ENCODE data around the gene CYP2W1. TPM values are rescaled to one million over a fixed set of nuclear protein-coding genes. Genes with fewer than 3 reads are reported as not detected.

The CYP2W1 gene
- total and polyA plus RNA-seq, 8 donors: 0.12 to 0.76 (median 0.35) TPM; not detected in 1

DNA sequence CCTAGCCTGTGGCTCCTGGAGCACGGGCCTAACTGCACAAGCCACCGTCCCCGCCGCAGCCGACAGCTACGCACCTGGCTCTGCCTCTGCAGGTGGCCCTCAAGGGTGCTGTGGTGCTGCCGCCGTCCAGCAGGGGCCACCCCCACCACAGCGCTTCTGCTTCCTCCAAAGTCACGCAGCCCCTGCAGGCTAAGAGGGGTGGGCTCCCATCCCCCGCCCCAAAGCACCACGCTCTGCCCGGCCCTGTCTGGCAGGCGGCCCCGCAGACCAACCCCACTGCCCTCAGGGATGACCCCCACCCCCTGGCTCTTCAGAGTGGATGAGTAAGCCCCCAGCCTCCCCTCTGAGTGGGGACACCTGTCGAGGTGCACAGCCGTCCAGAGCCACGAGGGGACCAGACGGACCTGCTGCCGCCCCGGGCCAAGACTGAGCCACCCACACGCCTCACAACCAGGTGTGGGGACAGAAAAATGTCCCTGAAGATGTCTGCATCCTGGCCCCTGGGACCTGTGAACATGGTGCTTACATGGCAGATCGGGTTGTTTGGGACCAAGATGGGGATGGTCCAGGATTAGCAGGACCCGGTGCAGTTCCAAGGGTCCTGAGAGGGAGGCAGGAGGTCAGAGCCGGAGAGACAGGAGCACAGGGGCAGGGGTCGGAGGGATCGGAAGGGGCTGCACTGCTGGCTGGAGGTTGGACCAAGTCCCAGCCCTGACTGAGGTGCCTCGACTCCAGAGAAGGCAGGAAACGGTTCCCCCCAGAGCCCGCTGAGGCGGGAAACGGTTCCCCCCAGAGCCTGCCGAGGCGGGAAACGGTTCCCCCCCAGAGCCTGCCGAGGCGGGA is 19.5 kb upstream of the CYP2W1 start:
- peak in 3 of 6 donors; percentile 38 to 68 (median 56) for DNase-seq
- 21 to 24% methylated on average over 32 to 37 of the region's 37 CpGs for WGBS, 2 donors
- intact Hi-C loops (cut with DNase I): no loop called here
- no peak for FAIRE-seq
- Histone ChIP-seq H3K4me3 (no peak overlapping the region), H3K4me1 (no peaks in the 10 kb centered on the region), H3K27me3 (no peaks in the 10 kb centered on the region), H3K27ac (no peak overlapping the region), H3K36me3 (peaks cover 0 to 21% (median 17%) of the 10 kb centered on the region in 3 donors), H3K9me3 (no peaks in the 10 kb centered on the region)
- TF ChIP-seq, protein P1, sequence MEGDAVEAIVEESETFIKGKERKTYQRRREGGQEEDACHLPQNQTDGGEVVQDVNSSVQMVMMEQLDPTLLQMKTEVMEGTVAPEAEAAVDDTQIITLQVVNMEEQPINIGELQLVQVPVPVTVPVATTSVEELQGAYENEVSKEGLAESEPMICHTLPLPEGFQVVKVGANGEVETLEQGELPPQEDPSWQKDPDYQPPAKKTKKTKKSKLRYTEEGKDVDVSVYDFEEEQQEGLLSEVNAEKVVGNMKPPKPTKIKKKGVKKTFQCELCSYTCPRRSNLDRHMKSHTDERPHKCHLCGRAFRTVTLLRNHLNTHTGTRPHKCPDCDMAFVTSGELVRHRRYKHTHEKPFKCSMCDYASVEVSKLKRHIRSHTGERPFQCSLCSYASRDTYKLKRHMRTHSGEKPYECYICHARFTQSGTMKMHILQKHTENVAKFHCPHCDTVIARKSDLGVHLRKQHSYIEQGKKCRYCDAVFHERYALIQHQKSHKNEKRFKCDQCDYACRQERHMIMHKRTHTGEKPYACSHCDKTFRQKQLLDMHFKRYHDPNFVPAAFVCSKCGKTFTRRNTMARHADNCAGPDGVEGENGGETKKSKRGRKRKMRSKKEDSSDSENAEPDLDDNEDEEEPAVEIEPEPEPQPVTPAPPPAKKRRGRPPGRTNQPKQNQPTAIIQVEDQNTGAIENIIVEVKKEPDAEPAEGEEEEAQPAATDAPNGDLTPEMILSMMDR (IDR thresholded peaks at IDR 0.05): no peak
- peak in 3 of 4 donors; percentile 9 to 23 (median 22) for ATAC-seq

DNA sequence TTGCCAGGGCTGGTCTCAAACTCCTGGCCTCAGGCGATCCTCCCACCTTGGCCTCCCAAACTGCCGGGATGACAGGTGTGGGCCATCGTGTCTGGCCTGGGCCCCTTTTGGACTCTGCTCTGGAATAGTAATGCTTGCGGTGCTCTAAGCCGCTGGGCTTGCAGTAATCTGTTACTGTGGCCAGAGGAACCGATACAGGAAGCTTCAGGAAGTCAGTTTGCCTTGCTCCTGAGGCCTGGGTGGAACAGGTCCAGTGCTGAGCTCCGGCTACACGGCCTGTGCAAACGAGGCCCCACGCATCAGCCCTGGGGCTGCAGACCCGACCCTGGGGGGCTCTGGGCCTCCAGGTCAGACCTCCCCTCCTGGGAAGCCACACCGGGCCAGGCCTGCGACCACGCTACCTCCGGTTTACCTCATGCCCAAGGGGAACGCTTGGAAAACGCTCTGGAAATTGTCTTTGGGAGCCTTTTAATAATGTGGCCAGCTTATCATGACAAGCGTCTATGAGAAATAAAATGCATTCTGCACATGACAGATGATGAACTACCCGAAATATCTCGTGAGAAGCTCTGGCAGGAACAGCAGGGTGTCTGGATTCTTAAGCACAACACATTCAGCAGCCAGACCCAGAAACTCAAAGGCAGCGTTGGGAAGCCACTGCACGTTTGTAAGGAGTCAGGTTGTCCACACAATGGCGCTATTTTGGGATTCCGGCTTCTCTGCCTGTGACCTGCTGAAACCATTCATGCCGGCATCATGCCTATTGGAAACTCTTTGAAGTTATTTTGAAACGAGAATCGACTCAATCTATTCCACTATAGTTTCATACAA is 18.4 kb upstream of the CYP2W1 start:
- DNase-seq: peak in 3 of 6 donors; percentile 36 to 67 (median 60)
- 45 to 50% methylated on average over 27 of the region's 27 CpGs for WGBS, 2 donors
- no peak for FAIRE-seq
- intact Hi-C loops (cut with DNase I): no loop called here
- Histone ChIP-seq H3K4me3 (no peak overlapping the region), H3K36me3 (peaks cover 0 to 33% (median 24%) of the 10 kb centered on the region in 3 donors), H3K9me3 (no peaks in the 10 kb centered on the region), H3K4me1 (no peaks in the 10 kb centered on the region), H3K27ac (no peak overlapping the region), H3K27me3 (no peaks in the 10 kb centered on the region)
- TF ChIP-seq, protein P1 (IDR thresholded peaks at IDR 0.05): no peak
- ATAC-seq: peak in 3 of 4 donors; percentile 34 to 54 (median 43)

DNA sequence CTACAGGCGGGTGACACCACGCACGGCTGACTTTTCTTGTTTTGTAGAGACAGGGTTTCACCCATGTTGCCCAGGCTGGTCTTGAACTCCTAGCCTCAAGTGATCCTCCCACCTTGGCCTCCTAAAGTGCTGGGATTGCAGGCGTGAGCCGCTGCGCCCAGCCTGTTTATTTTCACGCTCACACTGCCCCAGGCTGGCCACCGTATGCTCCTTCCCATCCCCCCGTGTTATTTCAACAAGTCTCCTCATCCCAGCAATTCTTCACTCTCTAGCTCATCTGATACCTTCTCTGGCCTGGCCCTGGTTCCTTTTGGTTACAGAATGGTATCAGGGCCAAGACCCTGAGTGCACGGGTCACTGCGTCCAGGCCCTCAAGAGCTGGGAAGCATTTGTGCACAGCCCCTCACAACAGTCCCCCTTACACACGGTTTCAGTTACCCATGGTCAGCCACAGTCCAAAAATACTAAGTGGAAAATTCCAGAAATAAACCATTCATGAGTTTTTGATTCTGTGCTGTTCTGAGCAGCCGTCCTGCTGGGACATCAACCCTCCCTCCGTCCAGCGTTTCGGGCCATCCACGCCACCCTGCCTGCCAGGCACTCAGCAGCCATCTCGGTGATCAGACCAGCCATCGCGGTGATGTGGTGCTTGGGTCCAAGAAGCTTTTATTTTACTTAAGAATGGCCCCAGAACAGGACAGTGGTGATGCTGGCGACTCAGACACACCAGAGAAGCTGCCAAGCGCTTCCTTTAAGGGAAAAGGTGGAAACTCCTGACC is 16.5 kb upstream of the CYP2W1 start:
- no peak overlapping the region for H3K27ac ChIP-seq
- 84 to 88% methylated on average over 22 of the region's 22 CpGs for WGBS, 2 donors
- H3K36me3 ChIP-seq: peaks cover 0 to 33% (median 24%) of the 10 kb centered on the region in 3 donors
- FAIRE-seq: no peak
- intact Hi-C loops (cut with DNase I): no loop called here
- H3K4me1 ChIP-seq: no peaks in the 10 kb centered on the region
- H3K4me3 ChIP-seq: no peak overlapping the region
- peak in 3 of 6 donors; percentile 13 to 49 (median 43) for DNase-seq
- TF ChIP-seq, protein P1 (IDR thresholded peaks at IDR 0.05): no peak
- no peaks in the 10 kb centered on the region for H3K9me3 ChIP-seq
- no peaks in the 10 kb centered on the region for H3K27me3 ChIP-seq
- no peak for ATAC-seq

DNA sequence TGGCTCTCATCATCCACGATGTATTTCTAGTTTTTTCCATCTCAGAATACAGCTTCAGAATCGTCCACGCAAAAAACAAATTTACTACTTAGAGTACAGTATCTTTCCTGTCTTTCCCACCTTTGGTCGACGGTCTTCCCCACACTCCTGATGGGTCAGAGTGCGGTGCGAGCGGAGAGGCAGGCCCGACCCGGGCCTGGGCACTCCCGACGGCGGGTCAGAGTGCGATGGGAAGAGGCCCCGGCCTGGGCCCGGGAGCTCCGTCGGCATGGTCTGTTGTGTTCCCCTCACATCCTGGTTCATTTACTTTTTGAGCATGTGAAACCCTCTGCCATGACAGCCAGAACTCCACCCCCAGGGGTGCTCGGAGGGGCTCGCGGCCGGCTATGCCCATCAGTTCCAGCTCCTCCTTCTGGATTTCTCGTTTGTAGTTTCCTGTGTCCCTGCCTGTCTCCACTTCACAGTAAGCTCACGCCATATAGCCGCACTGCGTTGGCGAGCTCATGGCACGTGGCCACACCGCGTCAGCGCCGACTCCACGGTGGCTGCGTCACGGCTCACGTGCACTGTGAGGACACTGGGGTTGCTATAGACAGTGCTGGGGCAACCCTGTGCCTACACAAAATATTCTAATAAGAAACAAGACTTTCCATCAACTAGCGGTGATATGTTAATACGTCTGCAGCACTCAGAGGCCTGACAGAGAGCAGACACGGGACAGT is 15.5 kb upstream of the CYP2W1 start:
- no peak for ATAC-seq
- intact Hi-C loops (cut with DNase I): no loop called here
- WGBS, 2 donors: 90 to 93% methylated on average over 39 of the region's 39 CpGs
- H3K36me3 ChIP-seq: peaks cover 0 to 41% (median 28%) of the 10 kb centered on the region in 3 donors
- H3K4me1 ChIP-seq: peaks cover 0 to 7% (median 3%) of the 10 kb centered on the region in 3 donors
- no peak overlapping the region for H3K27ac ChIP-seq
- TF ChIP-seq, protein P1 (IDR thresholded peaks at IDR 0.05): no peak
- no peak overlapping the region for H3K4me3 ChIP-seq
- FAIRE-seq: no peak
- no peaks in the 10 kb centered on the region for H3K27me3 ChIP-seq
- no peaks in the 10 kb centered on the region for H3K9me3 ChIP-seq
- DNase-seq: peak in 2 of 6 donors; percentile 20 to 49

Data from pancreas (tissue), 10 donors.